NCI-H2107 treated with DMSO at 0.1 percent for 48 hours (cell line): ENCODE measurements around the gene KLRF2.
"Not testable (repeated sequence)": the region's sequence is repeated elsewhere in the genome, so short reads cannot be mapped to it uniquely, and the experiment has no call there.

Experiments used
- DNase-seq: peaks from one replicate; lab custom pipeline; 2025; ENCODE audit not compliant: unreplicated experiment; lab: John Stamatoyannopoulos, UW

Gene KLRF2

DNA sequence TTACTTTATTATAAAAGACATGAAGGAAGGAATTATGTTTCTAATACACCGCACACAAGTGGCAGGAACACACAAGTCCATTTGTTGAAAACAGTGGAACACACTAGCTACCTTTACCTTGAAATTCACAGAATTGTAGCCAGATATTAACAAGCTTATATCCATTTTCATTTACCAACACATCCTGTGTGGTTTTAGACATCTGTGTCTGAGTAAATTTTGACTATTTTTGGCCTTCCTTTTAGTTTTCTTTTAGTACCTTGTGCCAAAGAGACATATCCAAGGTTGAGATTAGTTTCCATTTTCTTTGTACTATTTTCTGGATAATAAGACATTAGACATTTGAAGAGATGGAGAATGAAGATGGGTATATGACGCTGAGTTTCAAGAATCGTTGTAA is at the start of gene KLRF2:
KLRF2 (plus strand) TSS at position 244 of the 400 bp plus-strand sequence; CDS start at position 351, 107 bp downstream.
- no peak for DNase-seq

- DNase-seq: no peak
Measured at GRCh38 chr12:9831720-9832119, 49.6 kb upstream of the KLRF2 start.

DNA sequence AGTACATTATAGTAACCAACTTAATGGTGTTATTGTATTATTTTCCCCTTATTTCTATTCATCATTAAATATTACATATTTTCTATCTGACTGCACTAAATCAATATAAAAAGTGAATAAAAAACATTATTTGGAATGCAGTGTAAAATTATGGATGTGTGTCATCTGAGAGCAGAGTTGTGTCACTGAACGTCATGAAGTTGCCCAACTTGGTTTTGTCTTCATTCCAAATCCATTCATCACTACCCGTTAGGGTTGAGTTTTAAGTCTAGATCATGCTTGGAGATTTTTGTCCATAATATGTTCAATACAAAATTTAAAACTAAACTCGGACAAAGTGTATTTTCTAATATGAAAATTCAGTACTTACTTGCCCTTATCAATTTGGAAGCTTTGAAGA is 37.9 kb upstream of the KLRF2 start:
- no peak for DNase-seq

DNA sequence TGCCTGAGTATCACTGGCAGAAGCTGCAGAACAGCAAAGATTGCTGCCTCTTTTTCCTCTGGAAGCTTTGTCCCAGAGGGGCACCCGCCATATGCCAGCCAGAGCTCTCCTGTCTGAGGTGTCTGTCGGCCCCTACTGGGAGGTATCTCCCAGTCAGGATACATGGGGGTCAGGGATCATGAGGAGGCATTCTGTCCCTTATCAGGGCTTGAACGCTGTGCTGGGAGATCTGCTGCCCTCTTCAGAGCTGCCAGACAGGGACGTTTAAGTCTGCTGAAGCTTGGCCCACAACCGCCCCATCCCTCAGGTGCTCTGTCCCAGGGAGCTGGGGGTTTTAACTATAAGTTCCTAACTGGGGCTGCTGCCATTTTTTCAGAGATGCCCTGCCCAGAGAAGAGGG is 32.4 kb upstream of the KLRF2 start:
- no peak for DNase-seq

DNA sequence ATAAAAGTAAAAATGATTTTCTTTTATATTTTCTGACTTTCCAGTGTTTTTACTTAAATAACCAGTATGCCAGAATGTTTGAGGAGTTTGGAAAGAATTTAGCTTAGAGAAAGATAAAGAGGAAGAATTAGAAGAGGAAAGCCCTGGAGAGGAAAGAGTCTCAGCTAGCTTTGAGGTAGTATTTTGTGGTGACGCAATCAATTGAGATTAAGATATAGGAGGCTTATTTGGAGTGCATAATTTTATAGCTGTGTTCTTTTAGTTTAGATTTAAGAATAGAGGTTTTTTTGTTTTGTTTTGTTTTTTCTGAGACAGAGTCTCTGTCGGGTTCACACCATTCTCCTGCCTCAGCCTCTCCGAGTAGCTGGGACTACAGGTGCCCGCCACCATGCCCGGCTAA is 30.2 kb upstream of the KLRF2 start:
- no peak for DNase-seq

DNA sequence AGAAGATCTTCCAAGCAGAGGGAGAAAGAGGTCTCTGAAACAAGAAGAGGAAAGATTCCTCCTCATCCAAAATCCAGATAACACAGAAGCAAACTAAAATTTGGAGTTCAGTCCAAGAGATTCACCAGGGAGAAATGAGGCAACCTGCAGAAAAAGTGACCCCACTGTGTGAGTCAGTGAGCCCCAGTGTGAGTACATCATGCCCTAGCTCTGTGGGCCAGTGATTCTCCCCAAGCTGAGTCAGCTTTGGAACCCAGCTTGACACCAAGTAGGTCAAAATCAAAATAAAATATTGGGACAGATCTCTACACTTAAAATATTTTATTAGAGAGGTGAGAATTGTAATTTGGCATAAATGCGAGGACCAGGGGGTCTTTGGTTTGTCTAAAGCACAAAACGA is 29.4 kb upstream of the KLRF2 start:
- no peak for DNase-seq

DNA sequence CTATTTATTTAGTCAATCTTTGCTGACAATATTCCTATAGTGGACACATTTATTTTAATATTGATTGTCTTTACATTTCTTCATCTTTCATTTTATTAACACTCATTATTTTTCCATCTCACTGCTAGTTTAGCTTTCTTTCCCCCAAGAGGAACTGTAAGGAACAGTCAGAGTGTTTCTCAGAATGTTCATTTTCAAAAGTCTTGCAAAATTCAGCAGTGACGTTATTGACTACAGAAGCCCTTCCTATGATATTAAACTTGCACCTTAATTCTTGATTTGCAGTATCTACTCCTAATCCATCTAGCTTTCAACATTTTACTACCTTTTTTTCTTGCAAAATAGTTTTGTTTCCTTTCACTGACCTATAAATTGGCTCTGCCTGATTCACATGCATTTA is 25.1 kb upstream of the KLRF2 start:
- no peak for DNase-seq

DNA sequence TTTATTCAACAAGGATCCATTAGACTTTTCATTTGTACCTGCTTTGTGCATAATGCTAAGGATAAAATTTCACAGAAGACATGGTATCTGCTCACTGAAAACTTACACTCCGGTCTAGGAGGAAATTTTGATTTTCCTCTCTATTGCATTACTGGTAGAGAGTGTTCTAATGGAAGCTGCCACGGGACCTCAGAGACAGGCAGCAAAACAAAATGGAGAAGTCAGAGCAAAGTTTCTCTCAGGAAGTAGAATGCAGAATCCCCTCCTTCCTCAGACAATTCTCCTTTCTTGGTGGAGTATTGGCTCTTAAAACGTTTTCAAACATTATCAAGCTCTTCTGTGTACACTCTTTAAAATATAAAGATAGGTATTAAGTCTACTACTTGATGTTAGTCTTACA is 24.4 kb upstream of the KLRF2 start:
- no peak for DNase-seq

GRCh38 chr12:9858135-9858534 is 23.2 kb upstream of the KLRF2 start:
- DNase-seq: no peak

DNA sequence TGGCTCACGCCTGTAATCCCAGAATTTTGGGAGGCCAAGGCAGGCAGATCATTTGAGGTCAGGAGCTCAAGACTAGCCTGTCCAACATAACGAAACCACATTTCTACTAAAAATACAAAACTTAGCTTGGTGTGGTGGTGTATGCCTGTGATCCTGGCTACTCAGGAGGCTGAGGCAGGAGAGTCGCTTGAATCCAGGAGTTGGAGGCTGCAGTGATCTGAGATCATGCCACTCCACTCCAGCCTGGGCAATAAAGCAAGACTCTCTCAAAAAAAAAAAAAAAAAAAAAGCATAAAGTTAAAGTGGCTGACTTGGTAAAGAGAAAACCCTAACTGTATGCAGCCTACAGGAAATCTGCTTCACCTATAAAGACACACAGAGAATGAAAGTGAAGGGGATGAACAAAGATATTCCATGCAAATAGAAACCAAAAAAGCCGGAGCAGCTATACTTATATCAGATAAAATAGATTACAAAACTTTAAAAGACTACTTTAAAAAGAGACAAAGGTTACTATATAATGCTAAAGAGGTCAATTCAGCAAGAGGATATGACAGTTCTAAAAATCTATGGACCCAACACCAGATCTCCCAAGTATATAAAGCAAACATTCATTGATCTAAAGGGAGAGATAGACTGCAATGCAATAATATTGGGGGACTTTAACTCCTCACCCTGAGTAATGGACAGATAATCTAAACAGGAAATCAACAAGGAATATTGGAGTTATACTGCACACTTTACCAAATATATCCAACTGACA is 16.2 kb upstream of the KLRF2 start:
- no peak for DNase-seq

DNA sequence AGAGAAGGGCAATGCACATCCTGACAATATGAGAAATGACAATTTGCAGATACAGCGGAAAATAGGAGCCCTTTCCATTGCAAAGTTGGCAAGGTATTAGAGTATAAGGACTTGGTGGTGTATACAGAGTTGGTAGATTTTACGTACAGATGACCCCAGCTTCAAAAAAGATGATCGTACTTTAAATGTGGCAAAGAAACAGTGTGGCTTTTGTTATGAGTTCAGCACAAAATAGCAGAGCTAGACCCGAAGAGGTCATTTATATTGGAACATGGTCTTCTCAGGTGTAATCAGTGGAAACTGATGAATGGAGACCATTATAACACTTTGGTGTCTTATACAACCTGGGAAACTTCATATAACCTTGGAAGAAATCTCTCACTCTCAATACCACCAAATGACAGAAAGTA is 14.4 kb upstream of the KLRF2 start:
- no peak for DNase-seq

- no peak for DNase-seq
Measured at GRCh38 chr12:9867531-9867930, 13.8 kb upstream of the KLRF2 start.

- no peak for DNase-seq
Measured at GRCh38 chr12:9868311-9868801, 12.9 kb upstream of the KLRF2 start.

DNA sequence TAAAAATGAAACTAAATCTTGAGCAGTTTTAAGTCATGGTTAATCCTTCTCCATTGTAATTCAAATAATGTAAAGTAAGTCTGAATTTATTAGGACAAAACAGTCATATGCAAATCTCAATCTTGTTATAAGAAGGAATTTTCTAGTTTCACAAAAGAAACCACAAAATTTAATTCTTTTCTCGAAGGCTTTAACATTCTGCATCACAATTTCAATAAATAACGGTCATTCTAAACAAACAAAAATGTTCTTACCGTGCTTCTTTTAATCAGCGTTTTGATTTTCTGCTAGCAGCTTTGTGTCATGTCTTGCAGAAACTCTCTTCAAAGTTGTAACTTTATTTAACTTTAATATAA is 12.4 kb upstream of the KLRF2 start:
- DNase-seq: no peak

- no peak for DNase-seq
Measured at GRCh38 chr12:9869307-9870161, 11.8 kb upstream of the KLRF2 start, which contains the start of gene CLEC2B. TSS of gene CLEC2B (minus strand) at chr12:9869354.

GRCh38 chr12:9870286-9870866 is 10.9 kb upstream of the KLRF2 start:
- no peak for DNase-seq

DNA sequence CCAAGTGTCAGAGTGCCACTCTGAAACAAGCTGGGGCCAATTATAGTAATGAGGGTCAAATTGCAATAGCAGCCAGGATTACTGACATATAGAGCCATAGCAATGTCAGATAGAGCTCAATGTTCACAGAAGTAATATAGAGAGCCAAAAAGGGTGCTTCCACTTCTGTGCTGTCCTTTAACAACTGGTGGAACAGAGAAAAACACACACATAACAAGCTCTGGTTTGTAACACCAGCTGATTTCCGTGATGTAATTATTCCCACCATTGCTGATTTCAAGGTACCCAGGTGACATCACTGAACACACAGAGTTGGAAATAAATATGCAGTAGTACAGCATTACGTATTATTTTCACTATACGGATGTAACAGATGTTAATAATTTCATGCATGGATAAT is 9.1 kb upstream of the KLRF2 start:
- DNase-seq: no peak

- DNase-seq: no peak
Measured at GRCh38 chr12:9872742-9873141, 8.5 kb upstream of the KLRF2 start.

- not testable (repeated sequence) for DNase-seq
Measured at GRCh38 chr12:9876120-9876519, 5.2 kb upstream of the KLRF2 start.

- no peak for DNase-seq
Measured at GRCh38 chr12:9880532-9881078, 684 bp upstream of the KLRF2 start.

DNA sequence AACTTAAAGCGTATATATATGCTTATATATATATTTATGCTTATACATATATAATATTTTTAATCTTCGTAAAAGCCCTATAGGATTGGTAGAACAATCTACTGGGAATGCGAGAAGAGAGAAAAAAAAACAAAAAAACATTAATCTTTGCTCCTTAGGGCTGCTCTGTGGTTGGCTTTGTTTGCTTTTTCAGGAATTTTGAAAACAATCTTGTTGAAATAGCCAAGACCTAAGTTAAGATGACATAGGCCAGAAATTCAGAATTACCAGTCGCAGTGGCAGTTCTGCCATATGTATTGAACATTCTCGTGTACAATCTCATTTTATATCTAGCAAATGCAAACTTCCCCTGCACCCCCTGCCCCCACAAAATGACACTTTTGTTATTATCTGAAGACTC is 699 bp downstream of the KLRF2 start:
- DNase-seq: no peak

DNA sequence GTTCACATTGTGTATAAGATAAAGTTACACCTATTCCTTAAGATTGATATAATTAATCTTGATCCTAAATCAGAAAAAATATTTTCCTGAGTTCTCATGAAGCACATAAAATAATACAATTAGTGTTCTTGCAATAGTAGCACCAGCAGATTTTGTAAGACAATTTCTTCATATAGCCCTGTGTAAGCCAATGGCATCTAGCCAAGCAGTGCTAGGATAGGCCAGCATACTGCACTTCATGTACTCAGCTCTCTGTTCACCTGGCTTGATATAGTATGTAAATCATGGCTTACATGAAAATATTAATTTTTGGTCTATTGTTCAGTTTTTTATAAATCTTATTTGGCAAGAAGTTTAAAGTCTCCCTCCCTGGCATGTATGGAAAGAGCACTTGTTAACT is 1.9 kb downstream of the KLRF2 start:
- DNase-seq: no peak
